ENCODE data around the gene PGM1.

The PGM1 gene

DNA sequence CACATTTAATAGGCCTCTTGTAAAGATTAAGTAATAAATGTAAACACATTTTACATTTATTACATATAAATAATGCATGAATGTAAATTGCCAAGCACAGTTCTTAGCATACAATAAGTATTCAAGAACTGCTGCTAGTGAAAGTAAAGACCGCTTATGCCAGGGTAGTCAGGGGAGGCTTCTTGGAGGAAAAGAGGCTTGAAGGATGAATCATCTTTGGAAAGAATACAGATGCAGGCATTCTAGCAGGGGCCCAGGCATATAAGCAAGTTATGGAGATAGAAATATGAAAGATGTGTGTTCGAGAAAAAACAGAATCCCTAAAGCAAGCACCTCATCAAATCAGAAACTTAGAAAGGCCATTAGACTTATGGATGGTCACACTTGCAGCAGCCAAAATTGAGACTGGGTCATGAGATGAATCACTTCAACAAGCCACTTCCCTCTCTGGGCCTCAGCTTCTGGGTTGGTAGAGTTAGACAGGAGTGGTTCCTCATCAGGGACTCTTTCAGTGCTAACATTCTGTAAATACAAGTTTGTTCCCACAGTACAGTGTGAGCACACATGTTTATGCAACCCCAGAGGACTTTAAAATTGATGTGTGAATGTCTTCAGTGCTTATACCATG lies 100.8 kb downstream of the PGM1 start:
- Histone ChIP-seq H3K4me3 (ENCODE audit: low read length) (no peak overlapping the region), H3K36me3 (ENCODE audit: control insufficient read depth, insufficient read depth, low read length) (no peaks in the 10 kb centered on the region), H3K9me3 (ENCODE audit: control insufficient read depth, low read length) (no peaks in the 10 kb centered on the region), H3K9ac (ENCODE audit: low read length) (no peak overlapping the region), H3K4me1 (ENCODE audit: control insufficient read depth, insufficient read depth, low read length) (peaks cover 31% of the 10 kb centered on the region), H3K27me3 (ENCODE audit: control insufficient read depth, insufficient read depth, low read length) (no peaks in the 10 kb centered on the region)

DNA sequence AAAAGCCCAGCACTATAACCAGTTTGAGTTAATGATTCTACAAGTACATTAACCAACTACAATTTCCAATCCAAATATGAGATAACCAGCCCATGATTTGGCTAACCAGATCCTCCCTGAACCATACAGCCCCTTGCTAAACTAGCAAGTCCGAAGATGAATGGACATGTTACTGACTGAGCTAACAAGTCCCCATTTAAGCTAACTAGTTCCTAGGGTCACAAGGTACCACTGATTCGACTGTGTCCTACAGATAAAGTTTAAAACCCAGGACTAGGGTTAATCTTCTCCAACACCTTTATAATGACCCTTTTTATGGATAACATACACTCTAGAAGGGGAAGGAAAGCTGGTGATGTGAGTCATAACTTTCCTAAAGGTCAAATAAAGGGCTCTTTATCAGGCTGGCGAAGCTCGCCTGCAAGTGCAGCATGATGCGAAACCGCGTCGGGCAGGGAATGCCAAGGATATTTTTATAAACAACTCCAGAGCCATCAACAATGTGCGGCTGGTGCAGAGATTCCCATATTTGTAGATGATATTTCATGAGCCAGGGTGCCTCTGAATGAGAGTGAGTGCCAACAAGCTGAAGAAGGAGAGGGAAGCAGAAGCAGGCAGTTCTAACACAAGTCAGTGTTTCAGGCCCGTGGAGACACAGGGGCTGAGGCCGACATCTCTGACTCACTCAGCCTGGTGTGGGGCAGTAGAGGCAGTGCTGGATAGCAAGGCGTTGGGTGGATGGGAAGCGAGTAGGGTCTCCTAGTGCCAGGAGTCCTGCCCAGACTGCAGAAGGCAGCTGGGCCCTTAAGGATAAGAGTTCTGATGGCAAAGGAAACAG lies 105.0 kb downstream of the PGM1 start:
- no peaks in the 10 kb centered on the region for H3K36me3 ChIP-seq (ENCODE audit: control insufficient read depth, insufficient read depth, low read length)
- no peaks in the 10 kb centered on the region for H3K9me3 ChIP-seq (ENCODE audit: control insufficient read depth, low read length)
- H3K4me3 ChIP-seq (ENCODE audit: low read length) = no peak overlapping the region
- no peaks in the 10 kb centered on the region for H3K27me3 ChIP-seq (ENCODE audit: control insufficient read depth, insufficient read depth, low read length)
- H3K9ac ChIP-seq (ENCODE audit: low read length) = peak overlapping the region; percentile 22
- H3K4me1 ChIP-seq (ENCODE audit: control insufficient read depth, insufficient read depth, low read length) = peaks cover 54% of the 10 kb centered on the region

DNA sequence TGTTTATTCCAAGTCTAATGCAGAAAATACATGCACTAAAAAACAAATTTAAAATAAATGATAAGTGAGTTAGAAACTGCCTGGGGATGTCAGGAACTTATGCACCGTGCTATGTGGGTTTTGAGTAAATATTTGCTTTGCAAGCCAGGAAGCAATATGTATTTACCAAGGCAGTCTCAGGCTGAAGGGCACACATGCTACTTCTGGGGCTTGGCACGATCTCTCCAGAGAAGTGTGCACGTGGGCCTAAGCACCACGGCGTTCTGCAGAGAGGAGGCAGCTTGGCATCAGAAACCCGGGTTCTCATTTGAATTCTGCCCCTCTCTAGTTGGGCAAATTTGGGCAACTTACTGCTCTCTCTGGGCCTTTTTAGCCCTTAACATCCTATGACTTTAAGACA lies 108.0 kb downstream of the PGM1 start:
- H3K4me3 ChIP-seq (ENCODE audit: low read length) = no peak overlapping the region
- H3K4me1 ChIP-seq (ENCODE audit: control insufficient read depth, insufficient read depth, low read length) = peaks cover 62% of the 10 kb centered on the region
- no peaks in the 10 kb centered on the region for H3K9me3 ChIP-seq (ENCODE audit: control insufficient read depth, low read length)
- no peaks in the 10 kb centered on the region for H3K27me3 ChIP-seq (ENCODE audit: control insufficient read depth, insufficient read depth, low read length)
- no peak overlapping the region for H3K9ac ChIP-seq (ENCODE audit: low read length)
- no peaks in the 10 kb centered on the region for H3K36me3 ChIP-seq (ENCODE audit: control insufficient read depth, insufficient read depth, low read length)

DNA sequence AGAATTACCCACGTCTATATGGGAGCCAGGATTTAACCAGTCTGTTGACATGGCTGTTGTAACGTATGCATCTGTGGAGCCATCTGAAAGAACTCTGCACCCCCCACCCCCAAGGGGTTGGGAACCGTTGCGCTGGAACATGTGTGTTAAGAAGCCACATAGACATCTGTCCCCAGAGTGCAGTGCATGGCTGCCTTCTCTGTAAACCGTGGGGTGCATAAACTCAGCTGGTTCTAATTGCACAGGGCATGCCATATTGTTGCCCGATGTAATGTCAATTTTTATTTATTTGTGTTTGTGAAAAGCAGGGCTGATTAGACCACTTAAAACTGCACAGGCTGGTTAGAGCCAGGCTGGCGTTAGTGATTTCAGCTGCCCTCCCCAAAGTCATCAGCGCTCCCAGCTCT lies 110.5 kb downstream of the PGM1 start:
- no peaks in the 10 kb centered on the region for H3K36me3 ChIP-seq (ENCODE audit: control insufficient read depth, insufficient read depth, low read length)
- no peak overlapping the region for H3K4me3 ChIP-seq (ENCODE audit: low read length)
- H3K9me3 ChIP-seq (ENCODE audit: control insufficient read depth, low read length) = no peaks in the 10 kb centered on the region
- no peak overlapping the region for H3K9ac ChIP-seq (ENCODE audit: low read length)
- H3K27me3 ChIP-seq (ENCODE audit: control insufficient read depth, insufficient read depth, low read length) = no peaks in the 10 kb centered on the region
- H3K4me1 ChIP-seq (ENCODE audit: control insufficient read depth, insufficient read depth, low read length) = peaks cover 50% of the 10 kb centered on the region

DNA sequence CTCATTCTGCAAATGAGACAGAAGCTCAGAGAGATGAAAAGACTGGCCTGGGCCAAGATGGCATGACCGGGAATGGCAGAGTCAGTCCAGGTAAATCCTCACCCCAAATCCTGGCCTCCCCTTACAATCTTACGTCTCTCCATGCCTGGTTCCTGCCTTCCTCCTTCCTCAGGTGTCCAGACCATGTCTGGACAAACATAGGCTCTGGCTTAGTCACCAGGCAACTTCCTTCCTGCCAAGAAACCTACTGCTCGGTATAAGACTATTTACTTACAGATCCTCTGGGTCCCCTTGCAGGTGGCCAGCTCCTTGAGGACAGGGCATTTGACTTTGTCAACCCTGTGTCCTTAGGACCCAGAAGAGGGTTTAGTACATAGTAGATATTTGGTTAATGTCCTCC lies 111.2 kb downstream of the PGM1 start:
- Histone ChIP-seq H3K36me3 (ENCODE audit: control insufficient read depth, insufficient read depth, low read length) (no peaks in the 10 kb centered on the region), H3K4me3 (ENCODE audit: low read length) (no peak overlapping the region), H3K9ac (ENCODE audit: low read length) (no peak overlapping the region), H3K4me1 (ENCODE audit: control insufficient read depth, insufficient read depth, low read length) (peaks cover 43% of the 10 kb centered on the region), H3K9me3 (ENCODE audit: control insufficient read depth, low read length) (no peaks in the 10 kb centered on the region), H3K27me3 (ENCODE audit: control insufficient read depth, insufficient read depth, low read length) (no peaks in the 10 kb centered on the region)

DNA sequence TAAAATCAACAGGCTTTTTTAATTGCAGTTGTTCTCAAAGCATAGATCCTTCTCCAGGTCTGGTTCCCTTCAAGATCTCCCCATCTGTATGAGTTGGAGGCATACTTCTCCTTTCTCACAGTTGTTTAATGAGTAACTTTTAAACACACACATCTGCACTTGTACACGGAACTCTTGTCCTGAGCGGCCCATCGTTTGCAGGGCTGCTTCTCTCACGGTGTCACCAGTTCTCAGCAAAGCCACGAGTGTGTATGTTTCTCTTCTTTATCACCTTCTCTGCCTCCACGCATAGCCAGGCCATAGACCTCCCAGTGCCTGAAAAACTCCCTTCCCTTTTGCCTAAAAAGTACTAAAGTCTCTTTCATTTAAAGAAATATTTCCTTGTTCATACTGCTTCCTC lies 111.9 kb downstream of the PGM1 start:
- no peaks in the 10 kb centered on the region for H3K9me3 ChIP-seq (ENCODE audit: control insufficient read depth, low read length)
- no peaks in the 10 kb centered on the region for H3K36me3 ChIP-seq (ENCODE audit: control insufficient read depth, insufficient read depth, low read length)
- H3K4me3 ChIP-seq (ENCODE audit: low read length) = no peak overlapping the region
- no peaks in the 10 kb centered on the region for H3K27me3 ChIP-seq (ENCODE audit: control insufficient read depth, insufficient read depth, low read length)
- H3K9ac ChIP-seq (ENCODE audit: low read length) = no peak overlapping the region
- peaks cover 43% of the 10 kb centered on the region for H3K4me1 ChIP-seq (ENCODE audit: control insufficient read depth, insufficient read depth, low read length)

DNA sequence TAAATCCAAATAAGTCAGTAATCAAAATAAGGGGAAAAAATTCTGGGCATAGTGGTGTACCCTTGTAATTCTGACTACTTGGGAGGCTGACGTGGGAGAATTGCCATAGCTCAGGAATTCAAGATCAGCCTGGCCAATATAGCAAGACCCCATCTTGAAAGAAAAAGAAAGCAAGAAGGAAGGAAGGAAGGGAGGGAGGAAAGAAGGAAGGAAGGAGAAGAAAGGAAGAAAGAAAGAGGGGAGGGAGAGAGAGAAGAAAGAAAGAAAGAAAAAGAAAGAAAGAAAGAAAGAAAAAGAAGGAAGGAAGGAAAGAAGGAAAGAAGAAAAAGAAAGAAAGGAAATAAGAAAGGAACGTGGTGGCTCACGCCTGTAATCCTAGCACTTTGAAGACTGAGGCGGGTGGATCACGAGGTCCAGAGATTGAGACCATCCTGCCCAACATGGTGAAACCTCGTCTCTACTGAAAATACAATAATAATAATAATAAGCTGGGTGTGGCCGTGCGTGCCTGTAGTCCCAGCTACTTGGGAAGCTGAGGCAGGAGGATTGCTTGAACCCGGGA lies 116.1 kb downstream of the PGM1 start:
- H3K27me3 ChIP-seq (ENCODE audit: control insufficient read depth, insufficient read depth, low read length) = no peaks in the 10 kb centered on the region
- H3K4me1 ChIP-seq (ENCODE audit: control insufficient read depth, insufficient read depth, low read length) = peaks cover 16% of the 10 kb centered on the region
- H3K36me3 ChIP-seq (ENCODE audit: control insufficient read depth, insufficient read depth, low read length) = no peaks in the 10 kb centered on the region
- no peak overlapping the region for H3K4me3 ChIP-seq (ENCODE audit: low read length)
- H3K9me3 ChIP-seq (ENCODE audit: control insufficient read depth, low read length) = no peaks in the 10 kb centered on the region
- no peak overlapping the region for H3K9ac ChIP-seq (ENCODE audit: low read length)
